GM18519 (cell line): ENCODE data around the gene SETD1A.

ENCODE experiments used
- ATAC-seq: cut with Tn5 transposase; IDR thresholded peaks from one replicate; pipeline ENCODE4 v1.9.1; 2021; ENCODE audit warnings: mild to moderate bottlenecking, moderate library complexity; ENCODE audit not compliant: unreplicated experiment, low FRiP score

Gene SETD1A

GRCh38 chr16:30996985-30997724 lies 39.6 kb downstream of the SETD1A start:
- ATAC-seq, result no peak

- ATAC-seq, result no peak
Measured at GRCh38 chr16:30997725-30998711, 40.5 kb downstream of the SETD1A start.

GRCh38 chr16:30998852-30999761 lies 41.6 kb downstream of the SETD1A start:
- no peak for ATAC-seq

GRCh38 chr16:31000671-31001382 lies 43.3 kb downstream of the SETD1A start:
- no peak for ATAC-seq

- no peak for ATAC-seq
Measured at GRCh38 chr16:31001507-31002249, 44.1 kb downstream of the SETD1A start.

- no peak for ATAC-seq
Measured at GRCh38 chr16:31002250-31002700, 44.7 kb downstream of the SETD1A start.

- ATAC-seq, result no peak
Measured at GRCh38 chr16:31002862-31003341, 45.3 kb downstream of the SETD1A start.

- no peak for ATAC-seq
Measured at GRCh38 chr16:31003744-31004143, 46.2 kb downstream of the SETD1A start.

GRCh38 chr16:31004658-31005057 lies 47.1 kb downstream of the SETD1A start:
- ATAC-seq, result no peak

- no peak for ATAC-seq
Measured at GRCh38 chr16:31005350-31006085, 48.0 kb downstream of the SETD1A start.

GRCh38 chr16:31006086-31006385 lies 48.5 kb downstream of the SETD1A start:
- ATAC-seq, result no peak

GRCh38 chr16:31006589-31006988 lies 49.0 kb downstream of the SETD1A start:
- no peak for ATAC-seq

GRCh38 chr16:31007684-31008083 lies 50.1 kb downstream of the SETD1A start:
- no peak for ATAC-seq

- no peak for ATAC-seq
Measured at GRCh38 chr16:31008149-31008548, 50.6 kb downstream of the SETD1A start.

- ATAC-seq, result no peak
Measured at GRCh38 chr16:31008551-31008950, 51.0 kb downstream of the SETD1A start.

- no peak for ATAC-seq
Measured at GRCh38 chr16:31009120-31009519, 51.6 kb downstream of the SETD1A start.

GRCh38 chr16:31009894-31010584 lies 52.5 kb downstream of the SETD1A start:
- no peak for ATAC-seq
